ENCODE results near the gene PPOX.
A peak's percentile ranks its signal among the peaks of the same experiment; 100 is the strongest.

PPOX gene

DNA sequence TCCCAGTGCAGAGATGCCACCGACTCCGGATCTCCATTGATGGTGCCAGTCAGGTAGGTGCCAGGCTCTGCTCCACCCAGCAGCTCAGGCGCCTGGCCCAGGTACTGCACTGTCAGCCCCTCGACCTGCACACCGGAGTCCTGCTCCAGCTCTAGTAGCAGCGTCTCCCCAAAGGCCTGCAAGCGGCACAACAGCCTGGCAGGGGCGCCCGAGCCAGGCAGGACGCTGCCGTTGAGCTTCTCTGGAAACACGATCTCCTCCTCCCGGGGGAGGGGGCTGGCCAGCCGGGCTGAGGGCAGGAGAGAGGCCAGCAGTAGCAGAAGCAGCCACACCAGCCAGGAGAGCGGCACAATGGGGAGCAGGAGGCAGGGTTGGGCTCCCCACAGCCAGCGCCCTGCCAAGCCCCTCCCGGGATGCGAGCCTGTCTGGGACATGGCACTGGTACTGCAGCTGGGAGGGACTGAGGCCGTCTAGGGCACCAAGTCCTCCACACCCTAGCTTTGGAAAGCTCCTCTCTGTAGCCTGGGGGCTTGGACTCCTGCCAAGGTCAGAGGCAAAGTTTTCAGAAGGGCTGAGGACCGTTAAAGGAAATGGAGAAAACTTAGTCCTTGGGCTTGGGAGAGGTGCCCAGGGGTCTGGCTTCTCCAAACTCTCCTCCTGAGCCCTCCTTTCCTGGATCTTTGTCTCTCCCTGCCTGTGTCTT lies 32.1 kb downstream of the PPOX start:
- no peak for DNase-seq (ENCODE audit: low spot score)

DNA sequence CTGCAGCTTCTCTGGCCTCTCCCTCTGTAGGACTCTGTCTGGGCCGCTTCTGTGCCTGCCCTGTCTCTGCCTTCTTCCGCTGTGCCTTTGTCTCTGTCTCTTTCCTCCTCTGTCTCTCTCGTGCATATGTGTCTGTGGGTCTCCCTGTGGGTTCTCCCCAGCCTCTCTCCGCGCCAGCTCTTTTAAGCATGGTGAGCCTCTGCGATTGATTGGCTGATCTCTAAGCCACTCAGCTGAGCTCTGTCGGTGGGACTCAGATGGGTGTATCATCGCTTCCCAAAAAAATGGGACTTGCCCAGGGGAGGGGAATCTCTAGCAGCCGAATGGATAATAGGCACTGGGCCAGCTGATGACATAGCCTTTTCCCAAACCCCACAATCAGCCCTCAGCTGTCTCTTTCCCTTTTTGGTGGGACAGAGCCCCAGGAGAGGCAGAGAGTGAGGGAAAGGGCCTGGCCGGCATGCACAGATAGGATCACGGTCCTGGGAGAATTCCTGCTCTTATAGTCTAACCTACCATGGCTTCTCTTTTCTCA lies 32.7 kb downstream of the PPOX start, which contains the start of gene ADAMTS4:
ADAMTS4 (minus strand) TSS at position 158 of the 535 bp plus-strand sequence. CDS start 427 bp downstream, outside the sequence.
- DNase-seq (ENCODE audit: low spot score), result no peak

GRCh38 chr1:161199506-161200139 lies 33.4 kb downstream of the PPOX start:
- no peak for DNase-seq (ENCODE audit: low spot score)

DNA sequence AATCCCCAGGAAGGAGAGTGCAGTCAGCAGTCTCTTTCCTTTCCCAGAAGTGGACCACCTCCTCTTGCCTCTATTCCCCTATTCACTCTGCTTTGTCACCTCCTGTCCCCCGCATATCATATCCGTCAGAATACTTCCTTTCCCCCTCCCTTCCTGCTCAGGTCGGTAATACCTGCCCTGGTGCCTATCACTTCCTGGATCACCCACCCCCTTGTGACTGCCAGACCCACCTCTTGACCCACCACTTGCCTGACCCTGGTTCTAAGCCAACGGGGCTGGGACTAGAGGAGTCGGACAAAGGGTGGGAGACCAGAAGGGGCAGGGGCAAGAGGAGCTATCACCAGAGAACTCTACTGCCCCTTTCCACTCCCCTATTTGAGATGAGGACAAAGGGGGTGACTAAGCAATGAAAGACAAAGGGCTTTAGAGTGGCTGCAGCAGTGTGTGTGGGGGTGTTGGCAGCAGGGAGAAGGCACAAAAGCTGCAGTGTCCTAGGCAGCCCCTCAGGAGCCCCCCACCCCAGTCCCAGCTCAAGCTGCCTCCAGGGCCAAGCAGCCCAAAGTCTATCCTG lies 34.3 kb downstream of the PPOX start:
- DNase-seq (ENCODE audit: low spot score), result no peak

GRCh38 chr1:161200992-161201835 lies 35.0 kb downstream of the PPOX start:
- DNase-seq (ENCODE audit: low spot score), result no peak

GRCh38 chr1:161201836-161202712 lies 35.8 kb downstream of the PPOX start, which contains the start of gene NDUFS2:
Gene NDUFS2, plus strand, starts transcription at chr1:161202367. Its CDS starts 19 bp downstream, at chr1:161202386.
- DNase-seq (ENCODE audit: low spot score), result peak; percentile 98

DNA sequence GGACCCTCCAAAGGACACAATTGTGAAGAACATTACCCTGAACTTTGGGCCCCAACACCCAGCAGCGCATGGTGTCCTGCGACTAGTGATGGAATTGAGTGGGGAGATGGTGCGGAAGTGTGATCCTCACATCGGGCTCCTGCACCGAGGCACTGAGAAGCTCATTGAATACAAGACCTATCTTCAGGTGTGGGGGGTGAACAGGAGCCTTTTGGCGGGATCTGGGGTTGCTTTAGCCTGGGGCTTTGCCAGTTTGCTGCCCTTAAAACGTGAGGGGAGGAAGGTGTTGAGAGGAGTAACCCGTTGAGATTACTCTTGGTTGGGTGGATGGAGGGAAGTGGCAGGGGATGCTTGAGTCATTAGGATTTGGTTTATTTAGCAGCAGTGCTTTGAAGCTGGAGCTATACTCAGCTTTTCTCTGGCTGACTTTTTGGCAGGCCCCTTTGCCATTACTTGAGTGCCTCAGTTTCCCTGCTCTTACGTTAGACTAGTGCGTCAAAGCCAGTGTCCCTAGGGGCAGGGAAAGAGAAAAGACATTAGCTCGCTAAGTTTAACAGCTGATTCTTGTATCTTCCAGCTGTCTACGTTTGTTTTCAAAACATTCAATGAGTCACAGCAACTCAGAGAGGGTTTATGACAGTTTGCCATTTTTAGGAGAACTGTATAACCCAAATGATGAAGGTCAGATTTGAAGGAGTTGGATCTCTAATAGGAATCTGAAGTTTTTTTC lies 40.4 kb downstream of the PPOX start:
- no peak for DNase-seq (ENCODE audit: low spot score)

GRCh38 chr1:161207173-161207572 lies 40.9 kb downstream of the PPOX start:
- no peak for DNase-seq (ENCODE audit: low spot score)

- DNase-seq (ENCODE audit: low spot score), result peak; percentile 67
Observed at GRCh38 chr1:161209790-161210409, 43.7 kb downstream of the PPOX start.

DNA sequence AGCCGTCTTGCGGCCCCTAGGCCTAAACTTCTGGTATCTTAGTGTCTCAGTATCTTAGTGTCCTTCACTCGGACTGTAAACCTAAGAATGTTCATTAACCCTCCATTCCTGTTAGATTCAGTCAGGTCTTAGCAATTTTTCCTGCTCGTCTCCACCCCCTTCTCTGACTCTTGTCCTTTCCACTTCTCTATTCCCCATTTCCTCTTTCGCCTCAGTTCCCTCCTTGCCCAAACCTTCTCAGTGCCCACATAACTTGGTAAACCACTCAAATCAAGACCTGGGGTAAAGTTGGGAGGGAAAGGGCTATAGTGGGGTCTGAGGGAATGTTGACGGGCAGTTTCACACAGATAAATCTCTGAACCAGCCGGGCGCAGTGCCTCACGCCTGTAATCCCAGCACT lies 48.1 kb downstream of the PPOX start:
- DNase-seq (ENCODE audit: low spot score), result no peak

GRCh38 chr1:161215076-161215475 lies 48.9 kb downstream of the PPOX start, which contains the start of gene FCER1G:
Gene FCER1G, plus strand, starts transcription at chr1:161215295. Its CDS starts 27 bp downstream, at chr1:161215322.
- no peak for DNase-seq (ENCODE audit: low spot score)

DNA sequence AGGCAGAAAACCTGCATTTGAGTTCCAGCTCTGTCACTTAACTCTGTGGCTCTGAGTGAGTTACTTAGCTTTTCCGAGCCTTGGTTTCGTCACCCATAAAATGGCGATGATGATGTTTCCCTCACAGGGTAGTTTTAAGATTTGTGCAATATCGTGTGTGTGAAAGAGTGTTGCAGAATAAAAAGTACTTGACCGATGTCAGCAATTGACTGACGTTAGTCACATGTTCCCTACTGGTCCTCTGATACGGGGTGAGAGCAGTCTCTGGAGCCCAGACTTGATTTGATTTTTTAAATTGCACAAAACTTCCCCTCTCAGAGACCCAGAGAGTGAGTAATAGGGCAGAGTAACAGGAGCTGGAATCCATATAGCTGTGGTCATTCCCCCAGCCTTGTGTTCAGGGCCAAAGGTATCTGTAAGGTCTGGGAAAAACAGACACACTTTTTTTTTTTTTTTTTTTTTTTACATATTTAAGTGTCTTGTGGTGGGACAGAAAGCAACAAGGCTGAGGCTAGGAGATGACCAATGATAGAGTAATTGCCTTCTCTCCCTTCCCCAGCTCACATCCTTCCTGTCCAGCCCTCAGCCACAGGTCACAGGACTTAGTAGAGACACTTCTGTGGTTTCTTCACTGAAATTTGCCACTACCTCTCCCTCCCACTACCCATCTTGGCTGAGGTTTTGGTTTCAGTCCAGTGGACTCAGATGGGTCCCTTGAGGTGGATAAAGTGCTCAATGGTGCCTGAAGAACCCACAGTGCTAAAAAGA lies 50.9 kb downstream of the PPOX start:
- peak; percentile 24 for DNase-seq (ENCODE audit: low spot score)

GRCh38 chr1:161217831-161218230 lies 51.6 kb downstream of the PPOX start:
- DNase-seq (ENCODE audit: low spot score), result no peak

DNA sequence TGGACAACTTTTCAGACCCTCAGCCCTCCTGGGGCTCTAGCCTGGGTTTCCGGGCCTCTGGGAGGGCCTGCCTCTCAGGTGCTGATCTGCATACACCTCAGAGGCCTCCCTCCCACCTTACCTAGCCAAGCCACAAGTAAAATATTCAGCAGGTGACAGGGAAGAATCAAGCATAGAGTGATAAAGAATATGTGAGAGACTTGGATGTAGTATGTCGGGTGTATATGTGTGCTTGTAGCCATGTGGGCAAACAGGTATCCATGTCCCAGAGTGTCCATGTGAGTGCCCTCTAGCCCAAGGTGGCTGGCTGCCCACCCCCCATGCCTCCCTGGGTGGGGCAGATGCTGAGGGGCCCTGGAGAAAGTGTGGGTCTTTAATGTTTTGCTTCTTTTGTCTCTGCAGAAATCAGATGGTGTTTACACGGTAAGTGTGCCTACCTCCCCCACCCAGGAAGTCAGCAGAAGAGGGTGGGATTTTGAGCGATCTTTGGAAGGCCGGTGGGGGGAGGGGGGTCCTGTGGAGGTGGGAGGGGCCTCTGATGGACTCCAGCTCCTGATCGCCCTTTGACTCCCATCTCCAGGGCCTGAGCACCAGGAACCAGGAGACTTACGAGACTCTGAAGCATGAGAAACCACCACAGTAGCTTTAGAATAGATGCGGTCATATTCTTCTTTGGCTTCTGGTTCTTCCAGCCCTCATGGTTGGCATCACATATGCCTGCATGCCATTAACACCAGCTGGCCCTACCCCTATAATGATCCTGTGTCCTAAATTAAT lies 52.3 kb downstream of the PPOX start:
- DNase-seq (ENCODE audit: low spot score), result no peak

- no peak for DNase-seq (ENCODE audit: low spot score)
Observed at GRCh38 chr1:161219078-161219892, 53.1 kb downstream of the PPOX start.

DNA sequence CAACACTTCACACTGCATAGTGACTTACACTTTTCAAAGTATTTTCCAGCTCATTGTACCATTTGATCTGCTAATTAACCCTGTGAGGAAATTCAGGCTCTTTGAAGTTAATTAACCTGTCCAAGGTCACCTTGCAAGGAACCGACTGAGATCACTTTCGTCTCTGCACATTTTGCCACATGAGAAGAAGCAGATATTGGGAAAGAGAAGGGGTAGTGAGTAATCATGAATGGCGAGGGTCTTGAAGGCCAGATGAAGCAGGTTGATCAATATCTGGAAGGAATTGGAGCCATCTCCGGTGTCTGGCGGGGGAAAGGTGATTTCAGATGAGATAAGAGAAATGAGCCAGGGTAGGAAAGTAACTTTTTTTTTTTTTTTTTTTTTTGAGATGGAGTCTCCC lies 53.8 kb downstream of the PPOX start:
- no peak for DNase-seq (ENCODE audit: low spot score)

Data from activated CD4-positive, alpha-beta T cell treated with anti-CD3 and anti-CD28 coated beads, Interleukin-2, Interleukin-4, amounts not matched to agents 100 ng/mL and 50 ng/mL, durations not matched to agents 16 hours and 8 hours (primary cell).